Endometrium (tissue), 2 donors: ENCODE results near the gene SLC9A9.

ENCODE experiments used
- FAIRE-seq: peaks from 2 replicates; lab custom pipeline; 2012; peaks lifted over from hg19 to GRCh38; lab: Jason Lieb, UNC
- donor health status: control.
- donor health status: control.

The SLC9A9 gene

GRCh38 chr3:143596957-143597642 lies 251.2 kb downstream of the SLC9A9 start:
- FAIRE-seq = no peak

- FAIRE-seq = no peak
Observed at GRCh38 chr3:143595456-143596077, 252.7 kb downstream of the SLC9A9 start.

GRCh38 chr3:143594206-143594605 lies 254.1 kb downstream of the SLC9A9 start:
- no peak for FAIRE-seq

GRCh38 chr3:143590660-143591059 lies 257.6 kb downstream of the SLC9A9 start:
- no peak for FAIRE-seq

- FAIRE-seq = no peak
Observed at GRCh38 chr3:143586576-143586975, 261.7 kb downstream of the SLC9A9 start.

- FAIRE-seq = no peak
Observed at GRCh38 chr3:143585720-143586456, 262.4 kb downstream of the SLC9A9 start.

GRCh38 chr3:143584474-143584873 lies 263.8 kb downstream of the SLC9A9 start:
- no peak for FAIRE-seq

GRCh38 chr3:143581972-143582722 lies 266.1 kb downstream of the SLC9A9 start:
- FAIRE-seq = no peak

GRCh38 chr3:143578810-143579435 lies 269.3 kb downstream of the SLC9A9 start:
- FAIRE-seq = no peak

GRCh38 chr3:143576568-143577270 lies 271.5 kb downstream of the SLC9A9 start:
- FAIRE-seq = no peak

- no peak for FAIRE-seq
Observed at GRCh38 chr3:143574933-143575332, 273.3 kb downstream of the SLC9A9 start.

- FAIRE-seq = no peak
Observed at GRCh38 chr3:143573610-143574303, 274.5 kb downstream of the SLC9A9 start.

GRCh38 chr3:143571548-143571947 lies 276.7 kb downstream of the SLC9A9 start:
- no peak for FAIRE-seq

- FAIRE-seq = no peak
Observed at GRCh38 chr3:143567823-143568222, 280.4 kb downstream of the SLC9A9 start.

- FAIRE-seq = no peak
Observed at GRCh38 chr3:143565951-143566350, 282.3 kb downstream of the SLC9A9 start.

GRCh38 chr3:143563786-143564185 lies 284.5 kb downstream of the SLC9A9 start:
- FAIRE-seq = no peak

- no peak for FAIRE-seq
Observed at GRCh38 chr3:143562789-143563188, 285.5 kb downstream of the SLC9A9 start.

GRCh38 chr3:143559296-143559695 lies 289.0 kb downstream of the SLC9A9 start:
- FAIRE-seq = no peak

GRCh38 chr3:143552851-143553250 lies 295.4 kb downstream of the SLC9A9 start:
- no peak for FAIRE-seq

GRCh38 chr3:143551761-143552160 lies 296.5 kb downstream of the SLC9A9 start:
- no peak for FAIRE-seq
